Measurements from ENCODE around the gene MYO5C. TPM values are rescaled to one million over a fixed set of nuclear protein-coding genes. Genes with fewer than 3 reads are reported as not detected.

Gene MYO5C
- total and polyA plus RNA-seq, 10 of the 15 experiments (the other 5 are each of a cell fraction or from before 2014, with no cell fraction given), result 0.29 to 1.3 (median 0.75) TPM

DNA sequence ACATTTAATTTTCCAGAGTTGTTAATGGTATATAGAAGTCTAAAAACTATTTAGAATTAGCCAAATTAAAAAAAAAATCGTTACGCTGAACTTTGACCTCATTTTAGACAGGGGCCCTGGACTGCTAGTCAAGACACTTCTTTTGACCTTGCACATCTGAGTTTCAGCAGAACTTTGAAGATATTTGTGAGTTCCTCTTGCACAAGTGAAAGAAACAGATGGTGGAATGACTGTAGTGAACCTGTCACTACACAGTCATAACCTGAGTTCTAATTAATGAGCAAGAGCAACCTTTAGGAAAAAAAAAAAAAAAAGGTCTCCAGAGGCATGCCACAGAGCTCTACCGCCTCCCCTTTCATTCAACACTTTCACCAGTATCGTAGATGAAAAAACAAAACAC is 5.3 kb downstream of the MYO5C start:
- in situ Hi-C loops (cut with MboI) (no loop called here), intact Hi-C loops (cut with micrococcal nuclease; ENCODE audit: unreplicated experiment) (no loop called here)
- Histone ChIP-seq H3K36me3 (ENCODE audit: control insufficient read depth in 2 of 2, insufficient read depth in 2 of 2, low read length in 1 of 2) (no peaks in the 10 kb centered on the region), H2AFZ (ENCODE audit: control insufficient read depth, low read depth, low read length) (no peak overlapping the region), H3K27ac (ENCODE audit: control insufficient read depth, insufficient read depth) (no peak overlapping the region), H3K4me3 (no peak overlapping the region), H3K4me2 (ENCODE audit: control insufficient read depth, insufficient read depth) (no peak overlapping the region), H3K79me2 (ENCODE audit: control insufficient read depth, insufficient read depth, low read length) (no peaks in the 10 kb centered on the region), H3K27me3 (replicated peaks in 1 of 2; ENCODE audit: control insufficient read depth in 2 of 2, insufficient read depth in 2 of 2, low read length in 1 of 2) (peaks cover 4% of the 10 kb centered on the region in 2 experiments; a peak in 3 of 4 replicates), H3K9ac (ENCODE audit: control insufficient read depth, insufficient read depth, low read length) (no peak overlapping the region), H4K20me1 (ENCODE audit: control insufficient read depth, insufficient read depth) (no peaks in the 10 kb centered on the region), H3K4me1 (ENCODE audit: control insufficient read depth, insufficient read depth, low read length) (peaks cover 19% of the 10 kb centered on the region), H3K9me3 (replicated peaks; ENCODE audit: control insufficient read depth, insufficient read depth, low read length) (no peaks in the 10 kb centered on the region)
- peak; percentile 68 for ATAC-seq
- CTCF ChIA-PET, result interaction anchor here (0.6 to 0.9 kb wide), 2 partner anchors 19 to 27 kb away, joined by 3 read pairs; no protein-coding TSS in a partner anchor
- SMC1A ChIA-PET (ENCODE audit: uncharacterized antibody, unreplicated experiment), result interaction anchor here (0.7 to 1.6 kb wide), 5 partner anchors 16 to 103 kb away, joined by 3 to 8 read pairs (median 3); no protein-coding TSS in a partner anchor
- POLR2A ChIA-PET, result interaction anchor here (1.2 kb wide), 1 partner anchor 29 kb away, joined by 3 read pairs; no protein-coding TSS in a partner anchor
- BruUV-seq (replicated peaks), result no TSS peak
- 4% methylated on average over 4 of the region's 4 CpGs for WGBS (ENCODE audit: insufficient coverage, insufficient replicate concordance, low lambda C conversion rate, missing lambda C conversion rate)
- peak; percentile 30 for DNase-seq (ENCODE audit: low read depth, low spot score)
- FAIRE-seq, result peak; percentile 72
- RAD21 ChIA-PET (ENCODE audit: unreplicated experiment), result interaction anchor here (1.1 kb wide), 1 partner anchor 33 kb away, joined by 3 read pairs; no protein-coding TSS in a partner anchor
- TF ChIP-seq TCF12 (IDR thresholded peaks at IDR 0.05; ENCODE audit: low read depth, low read length), result 0 out of 2 replicates have a peak, but pooled peaks have one; percentile 31
- peak; percentile 57 for TF ChIP-seq MTA2 (IDR thresholded peaks at IDR 0.05; ENCODE audit: low read depth)
- peak; percentile 21 to 30; a peak in 1 of 4 replicates for TF ChIP-seq EP300 (IDR thresholded peaks at IDR 0.05; ENCODE audit: borderline replicate concordance in 1 of 2, control insufficient read depth in 1 of 2, low read depth in 2 of 2, low read length in 2 of 2)
- no peak for TF ChIP-seq POLR2AphosphoS5 (IDR thresholded peaks at IDR 0.05; ENCODE audit: low read length)
- TF ChIP-seq CBFB (IDR thresholded peaks at IDR 0.05; ENCODE audit: low read depth), result no peak
- peak; percentile 69 for TF ChIP-seq NR2F1 (conservative IDR thresholded peaks at IDR 0.05)
- TF ChIP-seq WRNIP1 (IDR thresholded peaks at IDR 0.05; ENCODE audit: borderline replicate concordance, low read depth, low read length), result no peak
- no peak for TF ChIP-seq NR2C2 (IDR thresholded peaks at IDR 0.05; ENCODE audit: borderline replicate concordance, control insufficient read depth, insufficient read length, low read depth)
- no peak for TF ChIP-seq PAX5 (IDR thresholded peaks at IDR 0.05; ENCODE audit: borderline replicate concordance, low read depth, low read length)
- TF ChIP-seq POLR2AphosphoS2 (IDR thresholded peaks at IDR 0.05; ENCODE audit: low read depth, low read length), result no peak
- TF ChIP-seq BCLAF1 (IDR thresholded peaks at IDR 0.05), result no peak
- peak; percentile 74 for TF ChIP-seq JUNB (IDR thresholded peaks at IDR 0.05)
- TF ChIP-seq SPI1 (IDR thresholded peaks at IDR 0.05; ENCODE audit: borderline replicate concordance, insufficient read depth, low read depth, low read length), result no peak
- TF ChIP-seq IKZF2 (IDR thresholded peaks at IDR 0.05), result peak in 1 of 2 experiments; percentile 26; a peak in 1 of 4 replicates
- TF ChIP-seq EZH2 (IDR thresholded peaks at IDR 0.05; ENCODE audit: borderline replicate concordance, control insufficient read depth, low read depth, low read length), result no peak
- TF ChIP-seq DPF2 (IDR thresholded peaks at IDR 0.05), result no peak
- no peak for TF ChIP-seq RELB (IDR thresholded peaks at IDR 0.05; ENCODE audit: low read depth)
- no peak for TF ChIP-seq CHD1 (IDR thresholded peaks at IDR 0.05; ENCODE audit: low read depth, low read length)
- TF ChIP-seq, protein P1, sequence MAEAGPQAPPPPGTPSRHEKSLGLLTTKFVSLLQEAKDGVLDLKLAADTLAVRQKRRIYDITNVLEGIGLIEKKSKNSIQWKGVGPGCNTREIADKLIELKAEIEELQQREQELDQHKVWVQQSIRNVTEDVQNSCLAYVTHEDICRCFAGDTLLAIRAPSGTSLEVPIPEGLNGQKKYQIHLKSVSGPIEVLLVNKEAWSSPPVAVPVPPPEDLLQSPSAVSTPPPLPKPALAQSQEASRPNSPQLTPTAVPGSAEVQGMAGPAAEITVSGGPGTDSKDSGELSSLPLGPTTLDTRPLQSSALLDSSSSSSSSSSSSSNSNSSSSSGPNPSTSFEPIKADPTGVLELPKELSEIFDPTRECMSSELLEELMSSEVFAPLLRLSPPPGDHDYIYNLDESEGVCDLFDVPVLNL (IDR thresholded peaks at IDR 0.05; ENCODE audit: low read depth, low read length), result no peak
- TF ChIP-seq SUZ12 (IDR thresholded peaks at IDR 0.05; ENCODE audit: unreplicated experiment), result no peak

All from GM12878 (cell line).